ENCODE data around the gene MEGF11. TPM values are rescaled to one million over a fixed set of nuclear protein-coding genes. Genes with fewer than 3 reads are reported as not detected.

The MEGF11 gene
- total RNA-seq, 3 donors from 2014 or later = not detected

- H3K36me3 Mint-ChIP-seq (ENCODE audit: insufficient read depth) = no peaks in the 10 kb centered on the region
- H3K4me3 Mint-ChIP-seq = no peak overlapping the region
- H3K4me1 Mint-ChIP-seq (ENCODE audit: low read depth) = no peaks in the 10 kb centered on the region
- no peak for DNase-seq
- peaks cover 4% of the 10 kb centered on the region for H3K27me3 Mint-ChIP-seq (ENCODE audit: low read depth)
- no peaks in the 10 kb centered on the region for H3K9me3 Mint-ChIP-seq
- no peak for ATAC-seq
Observed at GRCh38 chr15:66051833-66052232, 201.7 kb downstream of the MEGF11 start.

GRCh38 chr15:66050264-66050663, 203.3 kb downstream of the MEGF11 start:
- H3K4me3 Mint-ChIP-seq = no peak overlapping the region
- no peak for DNase-seq
- peaks cover 4% of the 10 kb centered on the region for H3K27me3 Mint-ChIP-seq (ENCODE audit: low read depth)

DNA sequence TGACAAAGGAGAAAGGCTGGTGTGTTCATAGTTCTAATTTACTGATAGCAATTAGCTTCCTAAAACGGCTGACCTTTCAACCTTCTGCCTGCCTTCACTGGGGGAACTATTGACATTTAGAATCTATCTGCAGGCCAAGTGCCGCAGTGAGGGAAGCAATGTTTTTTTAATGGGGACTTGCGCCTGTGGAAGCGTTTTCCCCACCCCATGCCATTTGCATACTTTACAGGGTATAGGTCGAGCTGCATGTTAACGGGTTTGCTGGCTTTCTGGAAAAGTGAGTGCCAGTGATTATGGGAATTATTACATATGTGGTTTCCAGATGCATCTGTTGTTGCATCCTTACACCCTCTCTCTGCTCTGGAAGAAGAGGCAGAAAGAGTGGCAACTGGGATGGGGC, 204.2 kb downstream of the MEGF11 start:
- no peak overlapping the region for H3K4me3 Mint-ChIP-seq
- peaks cover 4% of the 10 kb centered on the region for H3K27me3 Mint-ChIP-seq (ENCODE audit: low read depth)
- H3K36me3 Mint-ChIP-seq (ENCODE audit: insufficient read depth) = no peaks in the 10 kb centered on the region
- ATAC-seq (no peak), DNase-seq (no peak)
- H3K4me1 Mint-ChIP-seq (ENCODE audit: low read depth) = no peaks in the 10 kb centered on the region
- H3K9me3 Mint-ChIP-seq = no peaks in the 10 kb centered on the region

More at GRCh38 chr15:66050264-66050663, 203.3 kb downstream of the MEGF11 start:
- no peaks in the 10 kb centered on the region for H3K4me1 Mint-ChIP-seq (ENCODE audit: low read depth)
- no peaks in the 10 kb centered on the region for H3K36me3 Mint-ChIP-seq (ENCODE audit: insufficient read depth)
- no peak for ATAC-seq
- no peaks in the 10 kb centered on the region for H3K9me3 Mint-ChIP-seq

GRCh38 chr15:66047321-66048024, 206.1 kb downstream of the MEGF11 start:
- H3K27me3 Mint-ChIP-seq (ENCODE audit: low read depth) = peaks cover 9% of the 10 kb centered on the region
- ATAC-seq (no peak), DNase-seq (no peak)
- no peak overlapping the region for H3K4me3 Mint-ChIP-seq
- H3K9me3 Mint-ChIP-seq = no peaks in the 10 kb centered on the region
- H3K36me3 Mint-ChIP-seq (ENCODE audit: insufficient read depth) = no peaks in the 10 kb centered on the region
- H3K4me1 Mint-ChIP-seq (ENCODE audit: low read depth) = no peaks in the 10 kb centered on the region

GRCh38 chr15:66046751-66047150, 206.8 kb downstream of the MEGF11 start:
- H3K27me3 Mint-ChIP-seq (ENCODE audit: low read depth) = peaks cover 9% of the 10 kb centered on the region
- no peaks in the 10 kb centered on the region for H3K36me3 Mint-ChIP-seq (ENCODE audit: insufficient read depth)
- DNase-seq (no peak), ATAC-seq (no peak)
- H3K4me3 Mint-ChIP-seq = no peak overlapping the region
- H3K4me1 Mint-ChIP-seq (ENCODE audit: low read depth) = no peaks in the 10 kb centered on the region
- no peaks in the 10 kb centered on the region for H3K9me3 Mint-ChIP-seq

DNA sequence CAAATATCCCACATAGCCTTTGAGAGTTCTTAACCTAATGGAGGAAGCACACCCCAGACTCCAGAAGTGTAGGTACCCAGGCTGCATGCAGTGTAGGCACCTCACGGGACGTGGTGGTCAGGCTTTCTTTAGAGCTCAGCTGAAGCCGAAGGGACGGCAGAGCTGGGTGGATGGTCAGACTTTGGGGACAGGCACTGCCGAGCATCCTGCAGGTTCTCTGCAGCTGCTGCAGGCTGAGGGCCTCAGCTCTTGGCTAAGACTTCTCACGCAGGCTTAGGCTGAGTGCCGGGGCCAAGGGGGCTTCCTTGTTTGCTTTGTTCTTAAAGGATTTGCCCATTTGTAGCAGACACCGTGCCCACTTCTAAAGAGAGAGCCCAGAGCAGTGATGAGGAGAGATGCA, 207.2 kb downstream of the MEGF11 start:
- ATAC-seq (no peak), DNase-seq (no peak)
- Mint-ChIP-seq H3K9me3 (no peaks in the 10 kb centered on the region), H3K27me3 (ENCODE audit: low read depth) (peaks cover 12% of the 10 kb centered on the region), H3K36me3 (ENCODE audit: insufficient read depth) (no peaks in the 10 kb centered on the region), H3K4me1 (ENCODE audit: low read depth) (no peaks in the 10 kb centered on the region), H3K4me3 (no peak overlapping the region)

- no peak overlapping the region for H3K4me3 Mint-ChIP-seq
- H3K4me1 Mint-ChIP-seq (ENCODE audit: low read depth) = no peaks in the 10 kb centered on the region
- no peak for ATAC-seq
- H3K36me3 Mint-ChIP-seq (ENCODE audit: insufficient read depth) = no peaks in the 10 kb centered on the region
- DNase-seq = no peak
- peaks cover 12% of the 10 kb centered on the region for H3K27me3 Mint-ChIP-seq (ENCODE audit: low read depth)
- no peaks in the 10 kb centered on the region for H3K9me3 Mint-ChIP-seq
Observed at GRCh38 chr15:66045542-66045941, 208.0 kb downstream of the MEGF11 start.

DNA sequence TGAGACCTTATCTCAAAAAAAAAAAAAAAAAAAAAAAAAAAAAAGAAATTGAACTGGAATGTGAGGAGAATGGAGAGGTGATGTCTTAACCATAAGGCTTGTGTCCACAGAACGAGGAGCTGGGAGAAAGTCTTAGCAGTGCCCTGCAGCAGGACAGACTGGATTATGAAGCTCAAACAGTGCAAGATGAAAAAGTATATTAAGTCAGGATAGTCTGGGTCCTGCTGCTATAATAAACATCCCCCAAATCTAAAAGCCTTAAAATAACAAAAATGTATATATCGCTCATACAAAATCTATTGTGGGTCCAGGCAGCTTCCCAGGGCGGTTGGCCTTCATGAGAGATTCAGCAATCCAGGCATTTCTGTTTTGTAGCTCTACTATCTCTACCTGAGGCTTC, 208.7 kb downstream of the MEGF11 start:
- ATAC-seq = no peak
- DNase-seq = no peak
- Mint-ChIP-seq H3K4me3 (no peak overlapping the region), H3K36me3 (ENCODE audit: insufficient read depth) (no peaks in the 10 kb centered on the region), H3K9me3 (no peaks in the 10 kb centered on the region), H3K27me3 (ENCODE audit: low read depth) (peaks cover 17% of the 10 kb centered on the region), H3K4me1 (ENCODE audit: low read depth) (no peaks in the 10 kb centered on the region)

GRCh38 chr15:66043264-66043663, 210.3 kb downstream of the MEGF11 start:
- ATAC-seq (no peak), DNase-seq (no peak)
- Mint-ChIP-seq H3K4me3 (no peak overlapping the region), H3K36me3 (ENCODE audit: insufficient read depth) (no peaks in the 10 kb centered on the region), H3K4me1 (ENCODE audit: low read depth) (no peaks in the 10 kb centered on the region), H3K9me3 (no peaks in the 10 kb centered on the region), H3K27me3 (ENCODE audit: low read depth) (peaks cover 23% of the 10 kb centered on the region)

DNA sequence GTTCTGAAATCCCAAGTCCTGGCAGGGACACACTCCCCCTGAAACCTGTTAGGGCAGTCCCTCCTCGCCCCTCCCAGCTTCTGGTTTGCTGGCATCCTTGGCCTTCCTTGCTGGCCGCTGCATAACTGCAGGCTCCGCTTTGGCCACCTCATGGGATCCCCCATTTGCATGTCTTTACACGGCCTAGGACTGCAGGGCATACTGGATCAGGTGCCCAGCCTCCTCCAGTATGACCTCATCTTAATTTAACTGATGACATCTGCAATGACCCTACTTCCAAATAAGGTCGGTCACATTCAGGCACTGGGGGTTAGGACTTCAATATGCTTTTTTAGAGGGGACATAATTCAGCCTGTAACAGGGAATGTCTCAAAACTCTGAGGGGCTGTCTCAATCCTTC, 210.9 kb downstream of the MEGF11 start:
- no peaks in the 10 kb centered on the region for H3K4me1 Mint-ChIP-seq (ENCODE audit: low read depth)
- peaks cover 27% of the 10 kb centered on the region for H3K27me3 Mint-ChIP-seq (ENCODE audit: low read depth)
- no peaks in the 10 kb centered on the region for H3K9me3 Mint-ChIP-seq
- ATAC-seq (no peak), DNase-seq (no peak)
- H3K36me3 Mint-ChIP-seq (ENCODE audit: insufficient read depth) = no peaks in the 10 kb centered on the region
- no peak overlapping the region for H3K4me3 Mint-ChIP-seq

- H3K9me3 Mint-ChIP-seq = no peaks in the 10 kb centered on the region
- no peaks in the 10 kb centered on the region for H3K4me1 Mint-ChIP-seq (ENCODE audit: low read depth)
- DNase-seq (no peak), ATAC-seq (no peak)
- no peak overlapping the region for H3K4me3 Mint-ChIP-seq
- H3K27me3 Mint-ChIP-seq (ENCODE audit: low read depth) = peaks cover 33% of the 10 kb centered on the region
- no peaks in the 10 kb centered on the region for H3K36me3 Mint-ChIP-seq (ENCODE audit: insufficient read depth)
Observed at GRCh38 chr15:66041276-66041675, 212.3 kb downstream of the MEGF11 start.

DNA sequence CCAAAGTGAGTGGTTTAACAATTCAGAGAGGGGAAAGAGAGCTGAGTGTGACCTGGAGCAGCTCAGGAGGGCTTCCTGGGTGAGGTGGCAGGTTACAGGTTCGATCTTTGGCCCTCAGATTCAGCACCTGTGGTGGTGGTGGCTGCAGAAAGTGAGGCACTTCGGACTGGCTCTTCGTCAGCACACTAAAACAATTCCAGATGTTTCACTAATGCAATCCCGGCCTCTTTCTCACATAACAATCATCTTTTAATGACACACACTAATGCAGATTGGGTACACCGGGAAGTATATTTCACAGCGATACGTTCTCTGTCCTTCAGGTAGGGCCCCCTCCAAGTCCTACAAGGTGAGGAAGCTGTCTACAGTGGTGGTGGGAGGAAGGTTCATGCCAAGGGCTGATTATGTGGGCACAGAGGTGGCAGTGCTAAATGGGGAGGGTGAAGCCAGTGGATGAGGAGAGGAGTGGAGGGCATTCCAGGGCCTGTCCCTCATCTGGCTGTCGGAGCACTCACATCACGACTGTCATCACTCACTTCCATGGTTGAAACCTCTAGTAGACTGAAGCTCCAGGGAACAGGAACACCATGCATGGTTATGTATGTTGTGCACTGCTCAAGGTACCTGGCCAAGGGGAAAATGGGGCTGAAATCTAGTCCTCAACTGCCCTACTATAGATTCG, 213.2 kb downstream of the MEGF11 start:
- DNase-seq = no peak
- H3K36me3 Mint-ChIP-seq (ENCODE audit: insufficient read depth) = no peaks in the 10 kb centered on the region
- ATAC-seq = no peak
- no peaks in the 10 kb centered on the region for H3K4me1 Mint-ChIP-seq (ENCODE audit: low read depth)
- peaks cover 35% of the 10 kb centered on the region for H3K27me3 Mint-ChIP-seq (ENCODE audit: low read depth)
- H3K4me3 Mint-ChIP-seq = no peak overlapping the region
- H3K9me3 Mint-ChIP-seq = no peaks in the 10 kb centered on the region

- no peaks in the 10 kb centered on the region for H3K9me3 Mint-ChIP-seq
- peaks cover 35% of the 10 kb centered on the region for H3K27me3 Mint-ChIP-seq (ENCODE audit: low read depth)
- H3K36me3 Mint-ChIP-seq (ENCODE audit: insufficient read depth) = no peaks in the 10 kb centered on the region
- no peak for DNase-seq
- H3K4me3 Mint-ChIP-seq = no peak overlapping the region
- no peaks in the 10 kb centered on the region for H3K4me1 Mint-ChIP-seq (ENCODE audit: low read depth)
- ATAC-seq = no peak
Observed at GRCh38 chr15:66039117-66039871, 214.3 kb downstream of the MEGF11 start.

DNA sequence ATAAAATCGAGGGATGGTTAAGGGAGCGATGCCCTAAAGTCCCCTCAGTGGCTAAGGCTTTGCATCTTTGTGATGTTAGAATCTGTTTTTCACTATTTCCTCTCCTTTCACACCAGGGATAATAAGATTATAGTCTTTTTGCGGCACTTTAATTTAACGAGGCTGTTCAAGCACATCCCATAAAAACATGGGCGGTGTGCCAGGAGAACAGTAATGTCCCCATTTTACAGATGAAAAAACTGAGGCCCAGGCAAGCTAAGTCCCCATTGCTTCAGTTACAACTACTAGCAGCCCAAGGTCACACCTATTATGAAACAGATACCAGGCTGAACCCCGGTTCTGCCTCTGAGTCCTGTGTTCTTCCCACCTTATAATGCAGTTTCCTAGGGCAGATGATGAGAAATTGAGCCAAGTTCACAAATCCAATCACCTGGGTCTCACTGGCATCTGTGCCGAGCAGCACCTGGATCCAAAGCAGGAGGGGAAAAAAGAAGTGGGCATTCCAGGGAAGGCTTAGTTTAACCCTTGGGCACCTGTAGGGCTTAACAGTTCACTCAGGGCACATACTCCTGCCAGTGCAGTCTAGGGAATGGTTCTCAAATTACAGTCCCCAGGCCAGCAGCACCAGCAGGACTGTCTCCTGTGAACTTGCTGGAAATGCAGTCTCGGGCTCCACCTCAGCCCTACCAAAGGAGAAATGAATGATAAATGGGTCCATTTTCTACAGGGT, 215.0 kb downstream of the MEGF11 start:
- Mint-ChIP-seq H3K4me1 (ENCODE audit: low read depth) (no peaks in the 10 kb centered on the region), H3K9me3 (no peaks in the 10 kb centered on the region), H3K4me3 (no peak overlapping the region), H3K36me3 (ENCODE audit: insufficient read depth) (no peaks in the 10 kb centered on the region), H3K27me3 (ENCODE audit: low read depth) (peaks cover 33% of the 10 kb centered on the region)
- ATAC-seq (no peak), DNase-seq (no peak)
